HUES48 (cell line): Measurements from ENCODE around the gene PNPLA1.

Experiments
- H3K27ac ChIP-seq: one replicate; pipeline ENCODE4 v1.7.0; 2013; ENCODE audit warnings: low read depth, low read length, inconsistent platforms
- H3K27me3 ChIP-seq: 2 replicates; pipeline ENCODE4 v1.6.1; 2013; ENCODE audit warnings: mild to moderate bottlenecking, low read length; ENCODE audit not compliant: control insufficient read depth, insufficient read depth
- H3K36me3 ChIP-seq: 2 replicates; pipeline ENCODE4 v1.6.1; 2013; ENCODE audit warnings: low read length; ENCODE audit not compliant: control insufficient read depth, insufficient read depth
- H3K4me1 ChIP-seq: 2 replicates; pipeline ENCODE4 v1.6.1; 2013; ENCODE audit warnings: mild to moderate bottlenecking, low read length; ENCODE audit not compliant: control insufficient read depth, insufficient read depth
- H3K4me3 ChIP-seq: 2 replicates; pipeline ENCODE4 v1.5.1; 2013; ENCODE audit warnings: mild to moderate bottlenecking, low read depth, low read length
- H3K9ac ChIP-seq: 2 replicates; pipeline ENCODE4 v1.6.1; 2013; ENCODE audit warnings: mild to moderate bottlenecking, low read depth, low read length, moderate library complexity
- H3K9me3 ChIP-seq: 2 replicates; pipeline ENCODE4 v1.6.1; 2013; ENCODE audit warnings: low read length; ENCODE audit not compliant: control insufficient read depth, insufficient read depth

Gene PNPLA1

DNA sequence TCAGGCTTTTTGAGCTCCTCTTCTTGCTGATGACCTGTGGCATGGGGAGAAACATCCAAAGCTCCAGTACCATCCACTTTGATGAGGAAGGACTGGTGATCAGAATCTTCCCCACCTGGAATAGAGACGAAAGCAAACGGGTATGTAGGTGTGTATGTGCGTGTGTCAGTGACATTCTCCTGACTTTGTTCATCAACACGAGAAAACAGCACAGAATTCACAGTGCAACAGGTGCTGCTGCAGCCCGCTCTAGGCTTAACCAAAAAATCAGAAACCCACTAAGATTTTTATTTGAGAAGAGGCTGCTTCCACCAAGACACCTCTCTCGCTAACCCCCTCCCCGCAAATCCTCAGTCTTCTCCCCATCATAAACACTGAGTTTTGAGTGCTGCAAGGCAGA, 58.7 kb downstream of the PNPLA1 start:
- no peak overlapping the region for H3K27ac ChIP-seq
- H3K9ac ChIP-seq = no peak overlapping the region
- H3K4me3 ChIP-seq = no peak overlapping the region
- no peaks in the 10 kb centered on the region for H3K36me3 ChIP-seq
- no peaks in the 10 kb centered on the region for H3K27me3 ChIP-seq
- no peaks in the 10 kb centered on the region for H3K9me3 ChIP-seq
- H3K4me1 ChIP-seq = peaks cover 9% of the 10 kb centered on the region; the same call in 1 of the 2 replicates

DNA sequence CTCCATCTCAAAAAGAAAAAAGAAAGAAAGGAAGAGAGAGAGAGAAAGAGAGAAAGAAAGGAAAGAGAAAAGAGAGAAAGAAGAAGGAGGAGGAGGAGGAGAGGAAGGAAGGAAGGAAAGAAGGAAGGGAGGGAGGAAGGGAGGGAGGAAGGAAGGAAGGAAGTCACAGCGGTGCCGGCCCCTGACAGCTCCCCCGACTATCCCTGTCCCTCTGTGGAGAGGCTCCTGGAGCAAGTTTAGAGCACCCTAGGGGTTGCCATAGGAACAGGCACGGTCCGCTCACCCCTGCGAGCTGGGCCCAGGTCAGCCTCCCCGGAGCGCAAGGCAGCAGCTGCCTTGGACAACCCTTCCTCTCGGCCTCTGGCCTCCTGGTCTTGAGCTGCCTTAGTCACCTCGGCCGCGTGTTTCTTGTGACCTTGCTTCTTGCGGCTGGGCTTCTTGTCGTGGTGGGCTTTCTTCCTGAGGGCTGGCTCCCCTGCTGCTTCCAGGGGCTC, 60.0 kb downstream of the PNPLA1 start:
- Histone ChIP-seq H3K27ac (no peak overlapping the region), H3K27me3 (no peaks in the 10 kb centered on the region), H3K9ac (no peak overlapping the region)

DNA sequence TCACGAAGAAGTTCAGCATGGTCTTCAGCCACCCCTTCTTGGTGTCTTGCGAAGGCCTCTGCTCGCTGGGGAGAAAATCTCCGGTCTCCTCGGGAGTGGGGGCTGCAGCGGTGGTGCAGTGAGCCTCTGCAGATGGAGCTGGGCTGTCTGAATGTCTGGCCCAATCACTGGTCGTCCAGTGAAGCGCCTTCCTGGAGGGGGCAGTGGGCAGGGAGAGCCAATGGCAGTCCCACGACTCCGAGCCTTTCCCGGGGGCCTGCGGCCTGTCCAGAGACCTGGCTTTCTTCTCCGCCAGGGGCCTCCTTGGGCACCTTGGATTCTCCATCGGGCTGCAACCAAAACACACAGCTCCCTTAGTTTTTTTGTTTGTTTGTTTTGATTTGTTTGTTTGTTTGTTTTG, 60.5 kb downstream of the PNPLA1 start:
- Histone ChIP-seq H3K9ac (no peak overlapping the region), H3K27me3 (no peaks in the 10 kb centered on the region), H3K9me3 (no peaks in the 10 kb centered on the region), H3K36me3 (no peaks in the 10 kb centered on the region), H3K27ac (no peak overlapping the region), H3K4me1 (peaks cover 9% of the 10 kb centered on the region; the same call in 1 of the 2 replicates), H3K4me3 (no peak overlapping the region)

More for the DNA sequence above, 60.0 kb downstream of the PNPLA1 start:
- Histone ChIP-seq H3K9me3 (no peaks in the 10 kb centered on the region), H3K4me3 (no peak overlapping the region), H3K4me1 (peaks cover 9% of the 10 kb centered on the region; the same call in 1 of the 2 replicates), H3K36me3 (no peaks in the 10 kb centered on the region)

DNA sequence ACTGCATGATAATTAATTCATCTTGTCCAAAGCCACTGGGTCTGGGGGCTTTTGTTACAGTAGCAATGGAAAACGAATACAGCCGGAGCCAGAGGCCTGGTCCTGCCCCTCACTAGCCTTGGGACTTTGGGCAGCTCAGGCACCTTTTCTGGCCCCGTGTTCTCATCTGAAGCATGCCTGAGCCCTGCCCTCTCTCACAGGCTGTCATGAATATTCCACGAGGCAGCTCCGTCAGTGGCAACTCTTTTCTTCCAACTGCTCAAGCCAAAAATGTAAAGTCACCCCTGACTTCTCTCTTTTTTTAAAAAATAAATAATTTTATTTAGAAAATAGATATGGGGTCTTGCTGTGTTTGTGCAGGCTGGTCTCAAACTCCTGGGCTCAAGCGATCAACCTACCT, 61.5 kb downstream of the PNPLA1 start:
- Histone ChIP-seq H3K4me3 (no peak overlapping the region), H3K4me1 (peaks cover 7% of the 10 kb centered on the region; the same call in 1 of the 2 replicates), H3K36me3 (no peaks in the 10 kb centered on the region), H3K27me3 (no peaks in the 10 kb centered on the region), H3K9me3 (no peaks in the 10 kb centered on the region), H3K9ac (no peak overlapping the region), H3K27ac (no peak overlapping the region)

DNA sequence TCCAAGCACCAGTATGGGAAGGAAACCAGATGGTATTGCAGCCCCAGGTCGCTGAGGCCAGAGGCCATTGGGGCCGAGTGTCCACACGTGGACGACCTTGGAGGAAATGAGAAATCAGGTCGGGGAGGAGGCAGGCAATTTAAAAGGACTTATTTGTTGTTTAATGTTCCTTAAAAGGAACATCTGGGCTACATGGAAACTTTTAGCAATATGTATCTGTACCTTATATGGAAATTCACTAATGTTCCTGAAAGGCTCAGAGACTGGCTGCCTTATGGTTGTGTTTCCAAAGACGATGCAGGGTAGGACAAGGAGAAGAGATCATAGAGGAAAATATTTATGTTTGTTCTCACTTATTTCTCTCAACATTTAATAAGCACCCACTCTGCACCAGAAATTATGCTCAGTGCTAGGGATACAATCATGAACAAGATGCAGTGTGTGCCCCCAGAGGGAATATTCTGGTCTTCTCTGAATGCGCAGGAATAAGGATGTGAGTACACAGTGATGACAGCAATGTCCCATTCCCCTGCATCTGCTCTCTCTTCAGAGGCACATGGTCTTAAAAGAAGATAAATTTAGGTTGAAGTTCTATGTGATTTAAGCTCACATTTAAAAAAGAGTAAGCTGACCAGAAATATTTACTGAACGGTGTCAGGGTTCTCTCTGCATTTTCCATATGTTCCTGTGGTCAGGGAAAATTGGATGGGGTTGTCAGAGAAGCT, 63.5 kb downstream of the PNPLA1 start:
- Histone ChIP-seq H3K9ac (no peak overlapping the region), H3K4me3 (no peak overlapping the region), H3K27ac (no peak overlapping the region), H3K9me3 (no peaks in the 10 kb centered on the region), H3K36me3 (no peaks in the 10 kb centered on the region), H3K27me3 (no peaks in the 10 kb centered on the region), H3K4me1 (peaks cover 4% of the 10 kb centered on the region; the same call in 1 of the 2 replicates)

DNA sequence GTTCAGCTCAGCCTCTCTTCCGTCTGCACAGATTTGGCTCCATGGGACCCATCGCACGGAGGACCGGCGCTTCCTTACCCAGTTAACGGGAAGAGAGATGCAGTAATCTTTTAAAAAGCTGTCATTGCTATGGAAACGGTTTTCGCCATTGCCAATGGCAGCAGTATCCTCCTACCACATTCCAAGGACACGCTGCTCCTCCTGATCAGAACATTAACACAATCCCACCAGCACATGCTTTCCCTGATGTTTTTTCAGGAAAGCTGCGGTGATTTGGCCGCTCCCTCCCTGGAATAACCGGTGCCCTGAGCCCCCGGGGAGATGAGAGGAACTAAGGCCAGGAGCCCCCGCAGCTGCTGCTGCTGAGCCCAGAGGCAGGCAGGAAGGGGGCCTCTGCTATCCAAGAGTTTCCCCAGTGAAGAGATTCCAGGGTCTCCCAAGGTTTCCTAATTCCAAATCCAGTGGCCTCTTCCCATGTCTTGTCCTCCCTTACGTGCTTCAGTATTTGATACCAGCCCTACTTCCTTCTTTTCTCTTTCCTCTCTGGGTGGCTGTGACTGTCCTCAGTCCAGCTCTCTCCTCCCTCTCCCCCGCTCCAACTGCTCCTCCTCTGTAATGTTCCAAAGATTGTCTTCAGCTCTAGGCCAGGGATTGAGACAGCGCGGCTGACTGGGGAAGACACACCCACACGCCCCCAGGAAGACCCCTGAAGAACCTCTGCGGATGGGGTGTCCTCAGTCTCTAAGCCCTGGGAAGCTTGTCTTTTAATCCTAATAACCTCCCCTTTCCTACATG, 64.3 kb downstream of the PNPLA1 start:
- Histone ChIP-seq H3K27me3 (0 out of 2 replicates have a peak, but pooled peaks cover 1% of the 10 kb centered on the region), H3K9me3 (no peaks in the 10 kb centered on the region), H3K27ac (peak overlapping the region; percentile 6), H3K4me1 (peaks cover 4% of the 10 kb centered on the region; the same call in 1 of the 2 replicates), H3K36me3 (no peaks in the 10 kb centered on the region), H3K9ac (no peak overlapping the region), H3K4me3 (no peak overlapping the region)

DNA sequence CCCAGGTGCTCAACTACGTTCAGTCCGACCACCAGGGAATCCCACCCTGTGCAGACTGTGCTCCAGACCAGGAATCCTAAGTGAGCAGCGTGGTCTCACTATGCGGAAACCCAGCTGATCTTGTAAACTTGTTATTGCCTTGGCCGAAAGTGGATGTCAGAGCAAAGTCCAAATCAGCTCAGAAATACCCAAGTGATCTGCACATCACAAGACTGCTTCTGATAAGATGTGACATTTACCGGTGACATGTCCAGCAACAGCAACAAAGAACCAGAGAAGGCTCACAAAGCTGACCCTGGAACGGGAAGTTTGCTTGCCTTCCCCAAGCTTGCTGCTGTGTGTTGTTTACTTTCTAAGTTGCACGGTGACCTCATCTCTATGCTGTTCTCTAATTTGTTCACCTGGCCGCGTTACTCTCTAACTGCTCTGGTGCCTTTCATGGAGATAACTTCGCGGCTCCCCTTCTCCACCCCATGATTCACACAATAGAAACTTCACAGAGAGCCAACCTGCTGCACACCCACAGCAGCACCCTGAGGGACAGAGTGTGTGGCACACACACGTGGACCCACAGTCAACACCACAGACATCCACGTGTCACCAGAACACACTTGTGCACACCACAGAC, 65.1 kb downstream of the PNPLA1 start:
- Histone ChIP-seq H3K36me3 (no peaks in the 10 kb centered on the region), H3K4me1 (peaks cover 4% of the 10 kb centered on the region; the same call in 1 of the 2 replicates), H3K27me3 (peaks cover 9% of the 10 kb centered on the region), H3K9ac (no peak overlapping the region), H3K9me3 (no peaks in the 10 kb centered on the region), H3K4me3 (no peak overlapping the region), H3K27ac (peak overlapping the region; percentile 6)

DNA sequence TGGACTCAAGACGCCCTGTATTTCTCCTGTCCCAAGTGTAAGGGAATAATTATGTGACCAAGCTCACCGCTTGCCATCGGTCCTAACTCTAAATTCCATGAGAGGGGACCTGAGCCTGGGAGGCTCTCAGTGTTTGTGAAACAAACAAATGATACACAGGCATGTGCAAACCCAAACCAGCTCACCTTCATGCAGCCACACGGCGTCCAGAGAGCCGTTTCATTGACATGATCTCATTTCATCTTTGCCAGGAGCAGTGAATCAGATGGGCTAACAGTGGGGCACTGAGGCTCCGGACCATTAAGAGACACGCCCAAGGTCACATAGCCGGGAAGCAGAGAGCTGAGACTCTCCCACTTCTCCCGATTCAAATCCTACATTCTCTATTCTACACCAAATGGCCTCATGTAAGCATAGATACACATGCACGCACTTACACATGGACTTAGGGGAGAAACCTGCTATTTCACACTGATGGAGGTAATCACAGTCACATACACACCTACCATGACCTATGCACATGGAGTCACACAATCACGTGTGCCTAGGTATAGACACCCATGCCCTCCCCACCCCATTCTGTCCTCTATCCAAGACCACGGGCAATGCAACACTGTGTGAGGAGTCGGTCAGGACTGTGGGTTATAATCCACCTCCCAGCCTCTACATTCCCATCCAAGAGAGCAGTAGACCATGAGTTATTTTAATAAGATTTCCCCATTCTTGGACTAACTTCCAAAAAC, 65.8 kb downstream of the PNPLA1 start:
- no peaks in the 10 kb centered on the region for H3K36me3 ChIP-seq
- H3K27me3 ChIP-seq = peaks cover 16% of the 10 kb centered on the region
- H3K9me3 ChIP-seq = no peaks in the 10 kb centered on the region
- no peak overlapping the region for H3K9ac ChIP-seq
- H3K27ac ChIP-seq = no peak overlapping the region
- H3K4me1 ChIP-seq = peaks cover 5% of the 10 kb centered on the region; the same call in 1 of the 2 replicates
- no peak overlapping the region for H3K4me3 ChIP-seq

DNA sequence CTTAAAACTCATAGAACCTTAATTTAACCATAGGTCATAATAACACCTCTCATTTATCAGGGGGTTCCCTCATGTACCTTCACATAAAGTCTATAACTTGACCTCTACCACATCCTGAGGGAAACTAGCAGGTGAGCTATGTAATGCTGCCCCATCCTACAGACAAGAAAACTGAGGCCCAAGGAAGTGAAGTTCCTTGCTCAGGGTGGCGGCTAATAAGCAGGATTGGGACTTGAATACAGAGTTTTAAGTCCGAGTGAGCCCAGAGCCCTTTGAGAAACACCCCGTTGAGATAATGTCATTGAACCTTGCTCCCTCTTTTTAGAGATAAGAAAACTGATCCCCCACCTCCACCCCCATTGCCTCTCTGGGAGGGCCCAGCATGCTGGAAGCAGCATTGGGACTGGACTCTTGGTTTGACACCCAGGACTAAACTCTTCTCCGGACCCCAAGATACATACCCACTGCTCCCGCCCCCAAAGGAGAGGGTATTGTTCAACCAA, 66.4 kb downstream of the PNPLA1 start:
- H3K9me3 ChIP-seq = no peaks in the 10 kb centered on the region
- no peaks in the 10 kb centered on the region for H3K36me3 ChIP-seq
- H3K9ac ChIP-seq = no peak overlapping the region
- H3K4me3 ChIP-seq = no peak overlapping the region
- H3K27ac ChIP-seq = no peak overlapping the region
- peaks cover 18% of the 10 kb centered on the region for H3K27me3 ChIP-seq
- peaks cover 8% of the 10 kb centered on the region; the same call in 1 of the 2 replicates for H3K4me1 ChIP-seq

DNA sequence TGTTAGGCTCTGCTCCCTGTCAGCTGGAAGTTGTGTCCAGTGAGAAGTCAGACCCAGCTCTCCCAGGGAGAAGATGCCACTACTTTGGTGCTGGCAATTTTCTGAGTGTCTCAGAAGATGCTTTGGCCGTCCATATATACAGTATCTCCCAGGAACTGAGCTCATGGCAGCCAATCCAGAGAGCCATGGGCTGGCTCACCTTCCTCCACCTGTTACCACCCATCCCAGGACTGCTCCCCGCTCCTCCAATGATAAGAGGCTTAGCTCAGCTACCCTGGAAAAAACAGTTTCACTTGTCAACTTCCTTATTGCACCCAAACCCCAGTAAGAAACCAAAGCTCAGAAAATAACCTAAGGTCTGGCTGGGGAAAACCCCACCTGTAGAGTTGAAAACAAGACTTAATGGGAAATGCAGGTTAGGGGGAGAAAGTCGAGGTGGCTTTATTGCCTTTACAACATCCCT, 67.0 kb downstream of the PNPLA1 start, which contains the start of gene BNIP5:
TSS of gene BNIP5 (minus strand) at position 110 of the 463 bp plus-strand sequence. CDS start 6,198 bp downstream, outside the sequence.
- Histone ChIP-seq H3K9ac (no peak within 1 kb of the TSS), H3K4me1 (peaks cover 8% of the 10 kb centered on the region; the same call in 1 of the 2 replicates), H3K27me3 (peaks cover 18% of the 10 kb centered on the region), H3K36me3 (no peaks in the 10 kb centered on the region), H3K27ac (no peak within 1 kb of the TSS), H3K9me3 (no peaks in the 10 kb centered on the region), H3K4me3 (no peak within 1 kb of the TSS)
